HEK293 (cell line): ENCODE data around the gene PRKCA.

Experiments
- CTCF ChIA-PET: fragments of 350-600 bp; formaldehyde crosslinking; extraction: SDS; loops from one replicate; lab custom pipeline; 2021; ENCODE audit warnings: antibody characterized with exemption; lab: Yijun Ruan, JAX
- POLR2A ChIA-PET: fragments of 300-600 bp; formaldehyde crosslinking; extraction: SDS; loops from one replicate; lab custom pipeline; 2020; ENCODE audit warnings: antibody characterized with exemption, inconsistent platforms; lab: Yijun Ruan, JAX
- H3K27ac ChIP-seq: fragments of 200-500 bp; sonication (Bioruptor generic); 2 replicates; pipeline ENCODE4 v1.5.1; 2014; ENCODE audit warnings: low read depth, low read length, control low read depth, inconsistent platforms; ENCODE audit errors: extremely low read depth
- H3K36me3 ChIP-seq, 2 experiments: fragments of 200-500 bp in 1 of 2; sonication (Bioruptor generic) in 1 of 2; 1 replicate in 1 of 2; 2 replicates in 1 of 2; pipeline ENCODE4 v1.5.1; 2014 to 2017; ENCODE audit warnings: inconsistent platforms in 2 of 2, low read length in 2 of 2; ENCODE audit not compliant: control insufficient read depth in 2 of 2, insufficient read depth in 1 of 2
- H3K4me1 ChIP-seq: fragments of 200-500 bp; sonication (Bioruptor generic); 2 replicates; pipeline ENCODE4 v1.5.1; 2014; ENCODE audit warnings: mild to moderate bottlenecking, low read length, inconsistent platforms; ENCODE audit not compliant: control insufficient read depth, insufficient read depth
- H3K4me3 ChIP-seq: 2 replicates; pipeline ENCODE4 v1.5.1; 2011; ENCODE audit warnings: low read depth, mild to moderate bottlenecking, control low read depth, low read length, moderate library complexity
- H3K9me3 ChIP-seq: fragments of 200-500 bp; sonication (Bioruptor generic); 2 replicates; pipeline ENCODE4 v1.5.1; 2014; ENCODE audit warnings: low read depth, low read length, inconsistent platforms; ENCODE audit not compliant: control insufficient read depth, insufficient read depth
- ATF2 ChIP-seq: fragments of 450-650 bp; formaldehyde crosslinking; IDR thresholded peaks from 2 replicates; pipeline ENCODE4 v1.5.1; 2016; ENCODE audit warnings: missing biosample characterization, missing genetic modification characterization, low read depth
- CTCF ChIP-seq: fragments of 450-650 bp; formaldehyde crosslinking; IDR thresholded peaks from 2 replicates; pipeline ENCODE4 v1.5.1; 2016; ENCODE audit warnings: missing biosample characterization, missing genetic modification characterization
- HIC1 ChIP-seq: fragments of 450-650 bp; formaldehyde crosslinking; IDR thresholded peaks from 2 replicates; pipeline ENCODE4 v1.5.1; 2016; ENCODE audit warnings: missing biosample characterization, missing genetic modification characterization
- KLF7 ChIP-seq: fragments of 450-650 bp; formaldehyde crosslinking; IDR thresholded peaks from 2 replicates; pipeline ENCODE4 v1.5.1; 2016; ENCODE audit warnings: missing biosample characterization, missing genetic modification characterization, borderline replicate concordance
- KLF8 ChIP-seq: fragments of 450-650 bp; formaldehyde crosslinking; IDR thresholded peaks from 2 replicates; pipeline ENCODE4 v1.5.1; 2016; ENCODE audit warnings: missing biosample characterization, missing genetic modification characterization
- KLF9 ChIP-seq: fragments of 450-650 bp; formaldehyde crosslinking; IDR thresholded peaks from 2 replicates; pipeline ENCODE4 v1.5.1; 2016; ENCODE audit warnings: missing biosample characterization, missing genetic modification characterization, low read depth
- PRDM6 ChIP-seq: fragments of 450-650 bp; formaldehyde crosslinking; IDR thresholded peaks from 2 replicates; pipeline ENCODE4 v1.5.1; 2017; ENCODE audit warnings: missing biosample characterization, missing genetic modification characterization
- TRIM28 ChIP-seq: IDR thresholded peaks from 2 replicates; pipeline ENCODE4 v1.6.1; 2011; ENCODE audit warnings: low read length, control low read depth, borderline replicate concordance
- YY1 ChIP-seq: fragments of 450-650 bp; formaldehyde crosslinking; IDR thresholded peaks from 2 replicates; pipeline ENCODE4 v1.5.1; 2018; ENCODE audit warnings: missing biosample characterization, missing genetic modification characterization
- ZBTB20 ChIP-seq: fragments of 450-650 bp; formaldehyde crosslinking; IDR thresholded peaks from 2 replicates; pipeline ENCODE4 v1.5.1; 2016; ENCODE audit warnings: missing biosample characterization, missing genetic modification characterization
- ZBTB49 ChIP-seq: fragments of 450-650 bp; formaldehyde crosslinking; IDR thresholded peaks from 2 replicates; pipeline ENCODE4 v1.5.1; 2016; ENCODE audit warnings: missing biosample characterization, missing genetic modification characterization, low read depth
- ZNF155 ChIP-seq: fragments of 450-650 bp; formaldehyde crosslinking; IDR thresholded peaks from 2 replicates; pipeline ENCODE4 v1.5.1; 2016; ENCODE audit warnings: missing biosample characterization, missing genetic modification characterization
- ZNF214 ChIP-seq: fragments of 450-650 bp; formaldehyde crosslinking; IDR thresholded peaks from 2 replicates; pipeline ENCODE4 v1.5.1; 2017; ENCODE audit warnings: missing biosample characterization, mild to moderate bottlenecking, missing genetic modification characterization, borderline replicate concordance
- ZNF341 ChIP-seq: fragments of 450-650 bp; formaldehyde crosslinking; IDR thresholded peaks from 2 replicates; pipeline ENCODE4; 2016; ENCODE audit warnings: low read depth, missing biosample characterization, missing genetic modification characterization
- ZNF391 ChIP-seq: fragments of 450-650 bp; formaldehyde crosslinking; IDR thresholded peaks from 2 replicates; pipeline ENCODE4 v1.5.1; 2016; ENCODE audit warnings: low read depth, missing biosample characterization, missing genetic modification characterization, borderline replicate concordance
- ZNF416 ChIP-seq: fragments of 450-650 bp; formaldehyde crosslinking; IDR thresholded peaks from 2 replicates; pipeline ENCODE4 v1.5.1; 2016; ENCODE audit warnings: missing biosample characterization, missing genetic modification characterization
- ZNF423 ChIP-seq: fragments of 450-650 bp; formaldehyde crosslinking; IDR thresholded peaks from 2 replicates; pipeline ENCODE4 v1.5.1; 2016; ENCODE audit warnings: missing biosample characterization, missing genetic modification characterization
- ZNF501 ChIP-seq: fragments of 450-650 bp; formaldehyde crosslinking; IDR thresholded peaks from 2 replicates; pipeline ENCODE4 v1.5.1; 2016; ENCODE audit warnings: missing biosample characterization, missing genetic modification characterization
- ZNF626 ChIP-seq: fragments of 450-650 bp; sonication (Bioruptor Pico); formaldehyde crosslinking; IDR thresholded peaks from 2 replicates; pipeline ENCODE4 v1.5.1; 2018; ENCODE audit warnings: missing biosample characterization, missing genetic modification characterization, inconsistent platforms

The PRKCA gene

GRCh38 chr17:66747578-66748275 lies 445.3 kb downstream of the PRKCA start:
- TF ChIP-seq ZNF155, result no peak
- no peak for TF ChIP-seq TRIM28
- TF ChIP-seq CTCF (tag by site-specific recombination), result no peak
- no peak for TF ChIP-seq ZNF391
- TF ChIP-seq ZBTB20, result no peak
- TF ChIP-seq ZNF214 (tag by site-specific recombination), result no peak
- no peak for TF ChIP-seq ZNF423 (tag by site-specific recombination)
- TF ChIP-seq YY1, result no peak
- H3K36me3 ChIP-seq, result peaks cover 0 to 7% of the 10 kb centered on the region in 2 experiments; a peak in 1 of 3 replicates
- H3K27ac ChIP-seq, result no peak overlapping the region
- no peak overlapping the region for H3K4me3 ChIP-seq
- ChIA-PET CTCF (no interaction called here), POLR2A (no interaction called here)
- no peaks in the 10 kb centered on the region for H3K4me1 ChIP-seq
- H3K9me3 ChIP-seq, result no peaks in the 10 kb centered on the region

- POLR2A ChIA-PET, result no interaction called here
Measured at GRCh38 chr17:66748578-66748977, 446.2 kb downstream of the PRKCA start.

GRCh38 chr17:66749217-66749832 lies 446.9 kb downstream of the PRKCA start:
- Histone ChIP-seq H3K27ac (no peak overlapping the region), H3K4me1 (no peaks in the 10 kb centered on the region), H3K4me3 (no peak overlapping the region), H3K9me3 (no peaks in the 10 kb centered on the region), H3K36me3 (no peaks in the 10 kb centered on the region)
- ChIA-PET POLR2A (no interaction called here), CTCF (no interaction called here)
- TF ChIP-seq KLF7 (tag by site-specific recombination) (no peak), KLF8 (tag by site-specific recombination) (no peak), KLF9 (tag by site-specific recombination) (no peak), ZBTB49 (tag by site-specific recombination) (no peak), ZNF416 (tag by site-specific recombination) (no peak), PRDM6 (tag by site-specific recombination) (no peak)

More at GRCh38 chr17:66748578-66748977, 446.2 kb downstream of the PRKCA start:
- H3K4me3 ChIP-seq, result no peak overlapping the region
- no peak overlapping the region for H3K27ac ChIP-seq
- H3K4me1 ChIP-seq, result no peaks in the 10 kb centered on the region
- no peaks in the 10 kb centered on the region for H3K9me3 ChIP-seq
- TF ChIP-seq HIC1 (tag by site-specific recombination) (no peak), ZNF501 (no peak), ZNF626 (tag by site-specific recombination) (no peak), ATF2 (tag by site-specific recombination) (no peak), ZNF341 (no peak)
- H3K36me3 ChIP-seq, result peaks cover 0 to 1% of the 10 kb centered on the region in 2 experiments; a peak in 1 of 3 replicates
- CTCF ChIA-PET, result no interaction called here
